GM12878 (cell line): ENCODE measurements around the gene C2CD5. TPM values are rescaled to one million over a fixed set of nuclear protein-coding genes. Genes with fewer than 3 reads are reported as not detected.

ENCODE experiments used
- ATAC-seq: fragments of 200-7000 bp; cut with Tn5 transposase; 3 replicates; pipeline ENCODE4 v1.9.1; 2020; ENCODE audit warnings: mild to moderate bottlenecking, moderate library complexity
- BruUV-seq: library from RNA; stranded (reverse); fragments of 400-500 nt; replicated peaks from 2 replicates; lab custom pipeline; 2021; lab: Mats Ljungman, UMichigan
- CTCF ChIA-PET: fragments of 300-600 bp; sonication (Branson Sonifier 250); formaldehyde crosslinking; extraction: SDS; loops from one replicate; lab custom pipeline; 2021; ENCODE audit warnings: inconsistent platforms; lab: Yijun Ruan, JAX
- POLR2A ChIA-PET: fragments of 350-600 bp; formaldehyde crosslinking; extraction: SDS; loops from one replicate; lab custom pipeline; 2021; ENCODE audit warnings: inconsistent platforms; lab: Charles Lee
- RAD21 ChIA-PET: fragments of 300-600 bp; sonication (Branson Sonifier 250); formaldehyde crosslinking; loops from one replicate; lab custom pipeline; 2023; ENCODE audit warnings: antibody characterized with exemption; ENCODE audit not compliant: unreplicated experiment; lab: Charles Lee
- SMC1A ChIA-PET: fragments of 300-600 bp; sonication (Branson Sonifier 250); formaldehyde crosslinking; loops from one replicate; lab custom pipeline; 2023; ENCODE audit not compliant: unreplicated experiment, uncharacterized antibody; lab: Charles Lee
- DNase-seq: peaks from one replicate; pipeline ENCODE4 v3.0.0-alpha.2; 2011; ENCODE audit warnings: low read depth, low spot score
- FAIRE-seq: peaks from 3 replicates; lab custom pipeline; 2011; peaks lifted over from hg19 to GRCh38; lab: Jason Lieb, UNC
- H2AFZ ChIP-seq: 2 replicates; pipeline ENCODE4 v1.6.0; 2011; ENCODE audit warnings: low read depth, low read length, control low read depth; ENCODE audit not compliant: control insufficient read depth
- H3K27ac ChIP-seq: 2 replicates; pipeline ENCODE4 v1.5.1; 2011; ENCODE audit warnings: control low read depth; ENCODE audit not compliant: control insufficient read depth, insufficient read depth
- H3K27me3 ChIP-seq, 2 experiments: replicated peaks in 1 of 2; 2 replicates each; pipeline versions ENCODE4 v1.6.0 to v1.6.1; 2011; ENCODE audit warnings: low read length in 1 of 2; ENCODE audit not compliant: control insufficient read depth in 2 of 2, insufficient read depth in 2 of 2
- H3K36me3 ChIP-seq, 2 experiments: 2 replicates each; pipeline ENCODE4 v1.5.1; 2011; ENCODE audit warnings: low read length in 1 of 2; ENCODE audit not compliant: control insufficient read depth in 2 of 2, insufficient read depth in 2 of 2
- H3K4me1 ChIP-seq: 2 replicates; pipeline ENCODE4 v1.6.1; 2011; ENCODE audit warnings: mild to moderate bottlenecking, low read length, moderate library complexity, mixed read lengths; ENCODE audit not compliant: control insufficient read depth, insufficient read depth
- H3K4me2 ChIP-seq: 2 replicates; pipeline ENCODE4 v1.6.0; 2011; ENCODE audit warnings: control low read depth; ENCODE audit not compliant: control insufficient read depth, insufficient read depth
- H3K4me3 ChIP-seq: fragments of 200-600 bp; sonication (generic); 2 replicates; pipeline ENCODE4 v1.5.1; 2016
- H3K79me2 ChIP-seq: 2 replicates; pipeline ENCODE4 v1.6.0; 2011; ENCODE audit warnings: low read length; ENCODE audit not compliant: control insufficient read depth, insufficient read depth
- H3K9ac ChIP-seq: 2 replicates; pipeline ENCODE4 v1.8.0; 2011; ENCODE audit warnings: low read length, control low read depth, mixed read lengths; ENCODE audit not compliant: control insufficient read depth, insufficient read depth
- H3K9me3 ChIP-seq: replicated peaks from 3 replicates; pipeline ENCODE4 v1.5.1; 2011; ENCODE audit warnings: mild to moderate bottlenecking, low read length; ENCODE audit not compliant: control insufficient read depth, insufficient read depth
- H4K20me1 ChIP-seq: 2 replicates; pipeline ENCODE4 v1.6.0; 2011; ENCODE audit not compliant: control insufficient read depth, insufficient read depth
- ASH2L ChIP-seq: fragments of 300-600, 200-600 bp; sonication (generic); IDR thresholded peaks from 2 replicates; pipeline ENCODE4 v1.6.1; 2017; ENCODE audit warnings: low read depth, mild to moderate bottlenecking, borderline replicate concordance
- MLLT1 ChIP-seq: fragments of 450-650 bp; IDR thresholded peaks from 2 replicates; pipeline ENCODE4 v1.6.1; 2016; ENCODE audit warnings: mild to moderate bottlenecking
- NR2C2 ChIP-seq: IDR thresholded peaks from 2 replicates; pipeline ENCODE4 v1.6.1; 2011; ENCODE audit warnings: borderline replicate concordance, low read depth; ENCODE audit not compliant: control insufficient read depth, insufficient read length
- RAD51 ChIP-seq: fragments of 450-650 bp; IDR thresholded peaks from 2 replicates; pipeline ENCODE4 v1.6.1; 2016; ENCODE audit warnings: moderate library complexity, mild to moderate bottlenecking, inconsistent platforms
- ZZZ3 ChIP-seq: IDR thresholded peaks from 2 replicates; pipeline ENCODE4 v1.6.1; 2011; ENCODE audit warnings: low read depth; ENCODE audit not compliant: control insufficient read depth, insufficient read length
- in situ Hi-C: fragments of 300-500 bp; cut with MboI; formaldehyde crosslinking; loops from 9 replicates; pipeline ENCODE4 v1.14.3; 2018; ENCODE audit warnings: mixed read lengths
- intact Hi-C: fragments of 100-400 bp; cut with micrococcal nuclease; formaldehyde crosslinking; loops from one replicate; pipeline ENCODE4 v1.14.2; 2022; ENCODE audit not compliant: unreplicated experiment
- polyA plus RNA-seq, 11 experiments: library from polyadenylated mRNA; depleted of rRNA in 4 of 11; unstranded in 6 of 11; stranded (reverse) in 5 of 11; fragments of >200 nt; fragmentation: Nextera tagmentation in 4 of 11; fragmentation: Illumina TruSeq in 1 of 11; extraction: Ambion mirVana in 4 of 11; extraction: Trizol in 1 of 11; gene quantifications; 1 replicate in 1 of 11; 2 replicates in 10 of 11; pipeline versions ENCODE4 v1.2.1 to v1.2.3, GENCODE V29; 2011 to 2016; ENCODE audit warnings: inconsistent platforms in 2 of 11, missing spikeins in 2 of 11, low read depth in 1 of 11
- total RNA-seq, 4 experiments: library from RNA; depleted of rRNA in 3 of 4; stranded (reverse); fragments of >200 nt in 3 of 4; fragmentation: Illumina TruSeq in 1 of 4; extraction: Trizol in 1 of 4; gene quantifications; 2 replicates each; pipeline versions ENCODE4 v1.2.1 to v1.2.3, GENCODE V29; 2013 to 2021
- TF ChIP-seq, protein P1 (sequence below): fragments of 450-650 bp; IDR thresholded peaks from 2 replicates; pipeline ENCODE4 v1.6.1; 2017; ENCODE audit warnings: mild to moderate bottlenecking, moderate library complexity
- TF ChIP-seq, protein P2 (sequence below): IDR thresholded peaks from 2 replicates; pipeline ENCODE4 v1.6.1; 2012; ENCODE audit warnings: improper control_type of control experiment, low read depth, low read length; ENCODE audit not compliant: insufficient replicate concordance
- TF ChIP-seq, protein P3 (sequence below): fragments of 450-650 bp; formaldehyde crosslinking; IDR thresholded peaks from 2 replicates; pipeline ENCODE4 v1.4.0; 2022; ENCODE audit warnings: mild to moderate bottlenecking, moderate library complexity

C2CD5 gene
- total and polyA plus RNA-seq, 10 of the 15 experiments (the other 5 are each of a cell fraction or from before 2014, with no cell fraction given) = 7.7 to 55.0 (median 27.0) TPM

DNA sequence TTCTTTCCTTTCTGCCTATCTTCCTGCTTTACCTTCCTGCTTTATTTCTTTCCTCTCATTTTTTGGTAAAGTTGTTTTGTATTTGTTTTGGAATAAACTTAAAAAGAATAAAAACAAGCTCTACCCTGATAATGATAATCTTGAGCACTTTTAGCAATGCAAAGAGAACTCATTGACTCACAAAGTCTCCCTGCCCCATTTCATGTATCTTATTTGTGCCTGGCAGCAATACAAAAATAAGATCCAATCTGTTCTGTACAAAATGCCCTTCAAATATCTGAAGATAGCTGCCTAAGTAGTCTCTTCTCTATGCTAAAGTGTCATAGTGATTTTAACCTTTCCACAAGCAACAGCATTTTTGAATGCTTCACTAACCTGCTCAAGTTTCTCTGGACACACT, 49.5 kb upstream of the C2CD5 start:
- no peaks in the 10 kb centered on the region for H4K20me1 ChIP-seq
- DNase-seq (no peak), ATAC-seq (no peak), FAIRE-seq (no peak)
- TF ChIP-seq ZZZ3 (no peak), ASH2L (no peak), RAD51 (no peak), MLLT1 (no peak), NR2C2 (no peak)
- TF ChIP-seq, protein P1, sequence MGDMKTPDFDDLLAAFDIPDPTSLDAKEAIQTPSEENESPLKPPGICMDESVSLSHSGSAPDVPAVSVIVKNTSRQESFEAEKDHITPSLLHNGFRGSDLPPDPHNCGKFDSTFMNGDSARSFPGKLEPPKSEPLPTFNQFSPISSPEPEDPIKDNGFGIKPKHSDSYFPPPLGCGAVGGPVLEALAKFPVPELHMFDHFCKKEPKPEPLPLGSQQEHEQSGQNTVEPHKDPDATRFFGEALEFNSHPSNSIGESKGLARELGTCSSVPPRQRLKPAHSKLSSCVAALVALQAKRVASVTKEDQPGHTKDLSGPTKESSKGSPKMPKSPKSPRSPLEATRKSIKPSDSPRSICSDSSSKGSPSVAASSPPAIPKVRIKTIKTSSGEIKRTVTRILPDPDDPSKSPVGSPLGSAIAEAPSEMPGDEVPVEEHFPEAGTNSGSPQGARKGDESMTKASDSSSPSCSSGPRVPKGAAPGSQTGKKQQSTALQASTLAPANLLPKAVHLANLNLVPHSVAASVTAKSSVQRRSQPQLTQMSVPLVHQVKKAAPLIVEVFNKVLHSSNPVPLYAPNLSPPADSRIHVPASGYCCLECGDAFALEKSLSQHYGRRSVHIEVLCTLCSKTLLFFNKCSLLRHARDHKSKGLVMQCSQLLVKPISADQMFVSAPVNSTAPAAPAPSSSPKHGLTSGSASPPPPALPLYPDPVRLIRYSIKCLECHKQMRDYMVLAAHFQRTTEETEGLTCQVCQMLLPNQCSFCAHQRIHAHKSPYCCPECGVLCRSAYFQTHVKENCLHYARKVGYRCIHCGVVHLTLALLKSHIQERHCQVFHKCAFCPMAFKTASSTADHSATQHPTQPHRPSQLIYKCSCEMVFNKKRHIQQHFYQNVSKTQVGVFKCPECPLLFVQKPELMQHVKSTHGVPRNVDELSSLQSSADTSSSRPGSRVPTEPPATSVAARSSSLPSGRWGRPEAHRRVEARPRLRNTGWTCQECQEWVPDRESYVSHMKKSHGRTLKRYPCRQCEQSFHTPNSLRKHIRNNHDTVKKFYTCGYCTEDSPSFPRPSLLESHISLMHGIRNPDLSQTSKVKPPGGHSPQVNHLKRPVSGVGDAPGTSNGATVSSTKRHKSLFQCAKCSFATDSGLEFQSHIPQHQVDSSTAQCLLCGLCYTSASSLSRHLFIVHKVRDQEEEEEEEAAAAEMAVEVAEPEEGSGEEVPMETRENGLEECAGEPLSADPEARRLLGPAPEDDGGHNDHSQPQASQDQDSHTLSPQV = no peak
- TF ChIP-seq, protein P2, sequence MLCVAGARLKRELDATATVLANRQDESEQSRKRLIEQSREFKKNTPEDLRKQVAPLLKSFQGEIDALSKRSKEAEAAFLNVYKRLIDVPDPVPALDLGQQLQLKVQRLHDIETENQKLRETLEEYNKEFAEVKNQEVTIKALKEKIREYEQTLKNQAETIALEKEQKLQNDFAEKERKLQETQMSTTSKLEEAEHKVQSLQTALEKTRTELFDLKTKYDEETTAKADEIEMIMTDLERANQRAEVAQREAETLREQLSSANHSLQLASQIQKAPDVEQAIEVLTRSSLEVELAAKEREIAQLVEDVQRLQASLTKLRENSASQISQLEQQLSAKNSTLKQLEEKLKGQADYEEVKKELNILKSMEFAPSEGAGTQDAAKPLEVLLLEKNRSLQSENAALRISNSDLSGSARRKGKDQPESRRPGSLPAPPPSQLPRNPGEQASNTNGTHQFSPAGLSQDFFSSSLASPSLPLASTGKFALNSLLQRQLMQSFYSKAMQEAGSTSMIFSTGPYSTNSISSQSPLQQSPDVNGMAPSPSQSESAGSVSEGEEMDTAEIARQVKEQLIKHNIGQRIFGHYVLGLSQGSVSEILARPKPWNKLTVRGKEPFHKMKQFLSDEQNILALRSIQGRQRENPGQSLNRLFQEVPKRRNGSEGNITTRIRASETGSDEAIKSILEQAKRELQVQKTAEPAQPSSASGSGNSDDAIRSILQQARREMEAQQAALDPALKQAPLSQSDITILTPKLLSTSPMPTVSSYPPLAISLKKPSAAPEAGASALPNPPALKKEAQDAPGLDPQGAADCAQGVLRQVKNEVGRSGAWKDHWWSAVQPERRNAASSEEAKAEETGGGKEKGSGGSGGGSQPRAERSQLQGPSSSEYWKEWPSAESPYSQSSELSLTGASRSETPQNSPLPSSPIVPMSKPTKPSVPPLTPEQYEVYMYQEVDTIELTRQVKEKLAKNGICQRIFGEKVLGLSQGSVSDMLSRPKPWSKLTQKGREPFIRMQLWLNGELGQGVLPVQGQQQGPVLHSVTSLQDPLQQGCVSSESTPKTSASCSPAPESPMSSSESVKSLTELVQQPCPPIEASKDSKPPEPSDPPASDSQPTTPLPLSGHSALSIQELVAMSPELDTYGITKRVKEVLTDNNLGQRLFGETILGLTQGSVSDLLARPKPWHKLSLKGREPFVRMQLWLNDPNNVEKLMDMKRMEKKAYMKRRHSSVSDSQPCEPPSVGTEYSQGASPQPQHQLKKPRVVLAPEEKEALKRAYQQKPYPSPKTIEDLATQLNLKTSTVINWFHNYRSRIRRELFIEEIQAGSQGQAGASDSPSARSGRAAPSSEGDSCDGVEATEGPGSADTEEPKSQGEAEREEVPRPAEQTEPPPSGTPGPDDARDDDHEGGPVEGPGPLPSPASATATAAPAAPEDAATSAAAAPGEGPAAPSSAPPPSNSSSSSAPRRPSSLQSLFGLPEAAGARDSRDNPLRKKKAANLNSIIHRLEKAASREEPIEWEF = no peak
- TF ChIP-seq, protein P3, sequence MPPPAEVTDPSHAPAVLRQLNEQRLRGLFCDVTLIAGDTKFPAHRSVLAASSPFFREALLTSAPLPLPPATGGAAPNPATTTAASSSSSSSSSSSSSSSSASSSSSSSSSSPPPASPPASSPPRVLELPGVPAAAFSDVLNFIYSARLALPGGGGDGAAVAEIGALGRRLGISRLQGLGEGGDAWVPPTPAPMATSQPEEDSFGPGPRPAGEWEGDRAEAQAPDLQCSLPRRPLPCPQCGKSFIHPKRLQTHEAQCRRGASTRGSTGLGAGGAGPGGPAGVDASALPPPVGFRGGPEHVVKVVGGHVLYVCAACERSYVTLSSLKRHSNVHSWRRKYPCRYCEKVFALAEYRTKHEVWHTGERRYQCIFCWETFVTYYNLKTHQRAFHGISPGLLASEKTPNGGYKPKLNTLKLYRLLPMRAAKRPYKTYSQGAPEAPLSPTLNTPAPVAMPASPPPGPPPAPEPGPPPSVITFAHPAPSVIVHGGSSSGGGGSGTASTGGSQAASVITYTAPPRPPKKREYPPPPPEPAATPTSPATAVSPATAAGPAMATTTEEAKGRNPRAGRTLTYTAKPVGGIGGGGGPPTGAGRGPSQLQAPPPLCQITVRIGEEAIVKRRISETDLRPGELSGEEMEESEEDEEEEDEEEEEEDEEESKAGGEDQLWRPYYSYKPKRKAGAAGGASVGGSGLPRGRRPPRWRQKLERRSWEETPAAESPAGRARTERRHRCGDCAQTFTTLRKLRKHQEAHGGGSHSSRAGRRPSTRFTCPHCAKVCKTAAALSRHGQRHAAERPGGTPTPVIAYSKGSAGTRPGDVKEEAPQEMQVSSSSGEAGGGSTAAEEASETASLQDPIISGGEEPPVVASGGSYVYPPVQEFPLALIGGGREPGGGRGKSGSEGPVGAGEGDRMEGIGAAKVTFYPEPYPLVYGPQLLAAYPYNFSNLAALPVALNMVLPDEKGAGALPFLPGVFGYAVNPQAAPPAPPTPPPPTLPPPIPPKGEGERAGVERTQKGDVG = no peak
- H3K4me2 ChIP-seq = no peak overlapping the region
- ChIA-PET RAD21 (interaction anchor here (0.9 kb wide), 1 partner anchor 77 kb away, joined by 4 read pairs; no protein-coding TSS in a partner anchor), POLR2A (no interaction called here), SMC1A (interaction anchor here (1.1 kb wide), 1 partner anchor 16 kb away, joined by 4 read pairs; no protein-coding TSS in a partner anchor), CTCF (interaction anchor here (0.9 kb wide), 1 partner anchor 8 kb away, joined by 3 read pairs; no protein-coding TSS in a partner anchor)
- H3K4me3 ChIP-seq = no peak overlapping the region
- intact Hi-C loops (no loop called here), in situ Hi-C loops (no loop called here)
- BruUV-seq = no TSS peak
- H3K9ac ChIP-seq = no peak overlapping the region
- no peaks in the 10 kb centered on the region for H3K27me3 ChIP-seq
- H2AFZ ChIP-seq = no peak overlapping the region
- H3K9me3 ChIP-seq = no peaks in the 10 kb centered on the region
- no peaks in the 10 kb centered on the region for H3K79me2 ChIP-seq
- H3K36me3 ChIP-seq = no peaks in the 10 kb centered on the region
- no peak overlapping the region for H3K27ac ChIP-seq
- H3K4me1 ChIP-seq = no peaks in the 10 kb centered on the region
